NCI-H2227 (cell line): ENCODE data around the gene DHRS7C.
"Not testable (repeated sequence)": the region's sequence is repeated elsewhere in the genome, so short reads cannot be mapped to it uniquely, and the experiment has no call there.

Experiments
- DNase-seq: peaks from one replicate; lab custom pipeline; 2025; ENCODE audit not compliant: unreplicated experiment; lab: John Stamatoyannopoulos, UW

The DHRS7C gene

GRCh38 chr17:9810100-9810949, 18.9 kb upstream of the DHRS7C start:
- DNase-seq: no peak

DNA sequence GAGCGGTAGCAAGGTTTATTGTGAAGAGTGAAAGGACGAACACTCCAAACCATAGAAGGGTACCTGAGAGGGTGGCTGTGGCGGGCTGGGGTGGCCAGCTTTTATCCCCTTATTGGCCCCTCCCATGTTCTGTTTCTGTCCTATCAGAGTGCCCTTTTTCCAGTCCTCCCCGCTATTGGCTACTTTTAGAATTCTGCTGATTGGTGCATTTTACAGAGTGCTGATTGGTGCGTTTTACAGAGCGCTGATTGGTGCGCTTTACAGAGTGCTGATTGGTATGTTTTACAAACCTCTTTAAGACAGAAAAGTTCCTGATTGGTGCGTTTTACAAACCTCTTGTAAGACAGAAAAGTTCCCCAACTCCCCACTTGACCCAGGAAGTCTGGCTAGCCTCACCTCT, 18.0 kb upstream of the DHRS7C start:
- DNase-seq: no peak

DNA sequence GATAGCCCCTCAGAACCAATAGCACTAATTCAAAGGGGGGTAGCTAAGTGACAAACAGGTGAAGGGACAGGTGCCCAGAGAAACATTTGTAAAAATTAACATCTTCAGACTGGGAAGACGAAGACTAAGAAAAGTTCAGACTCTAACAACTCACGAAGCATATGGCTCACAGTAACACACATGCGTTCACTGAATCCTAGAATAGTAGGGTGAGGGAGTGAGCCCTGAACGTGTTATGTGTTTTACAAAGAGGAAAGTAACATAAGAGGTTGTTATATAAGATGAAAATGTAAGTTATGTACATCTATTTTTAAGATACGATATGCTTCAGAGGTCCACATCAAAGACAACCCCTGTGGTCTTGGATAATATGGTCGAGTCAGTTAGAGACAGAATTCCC, 15.3 kb upstream of the DHRS7C start:
- no peak for DNase-seq

DNA sequence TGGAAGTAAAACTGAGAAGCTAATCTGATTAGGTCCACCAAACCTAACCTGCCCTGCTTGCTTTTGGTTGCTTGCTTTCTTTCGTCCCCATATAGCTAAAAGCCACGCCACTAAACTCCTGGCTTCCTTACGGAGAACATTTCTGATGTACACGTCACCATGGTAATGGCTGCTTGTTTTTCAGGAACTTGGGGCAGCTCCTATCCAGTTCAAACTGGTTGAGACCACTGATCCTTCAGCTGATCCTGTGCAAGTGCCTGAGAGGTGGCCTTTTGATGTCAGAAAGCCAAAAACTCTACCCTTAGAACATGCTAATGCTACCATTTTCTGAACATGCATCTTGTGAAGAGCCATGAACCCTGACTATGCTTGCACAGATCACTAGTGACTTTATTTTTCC, 14.4 kb upstream of the DHRS7C start:
- DNase-seq: no peak

GRCh38 chr17:9802697-9803096, 11.3 kb upstream of the DHRS7C start:
- DNase-seq: no peak

DNA sequence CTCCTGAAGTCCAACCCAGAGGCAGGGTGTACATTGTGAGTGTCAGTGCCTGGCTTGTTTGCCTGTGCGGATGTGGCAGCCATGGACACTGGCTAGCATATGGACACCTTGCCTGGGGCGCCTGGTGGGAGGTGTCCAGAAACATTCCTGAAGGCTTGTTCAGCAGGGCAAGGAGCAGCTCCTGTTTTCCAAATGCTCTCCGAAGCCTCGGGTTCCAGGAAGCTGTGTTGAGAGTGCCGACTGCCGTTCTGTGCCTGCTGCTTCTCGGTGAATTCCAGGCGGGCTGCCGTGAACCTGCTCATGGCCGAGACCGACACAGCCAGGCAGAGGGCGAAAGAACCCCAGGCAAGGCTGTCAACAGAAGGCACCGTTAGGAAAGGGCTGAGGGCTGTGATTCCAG, 10.9 kb upstream of the DHRS7C start:
- DNase-seq: no peak

- no peak for DNase-seq
Observed at GRCh38 chr17:9801505-9801904, 10.1 kb upstream of the DHRS7C start.

GRCh38 chr17:9798724-9799123, 7.3 kb upstream of the DHRS7C start:
- DNase-seq: peak; percentile 71

GRCh38 chr17:9798008-9798407, 6.6 kb upstream of the DHRS7C start:
- DNase-seq: no peak

DNA sequence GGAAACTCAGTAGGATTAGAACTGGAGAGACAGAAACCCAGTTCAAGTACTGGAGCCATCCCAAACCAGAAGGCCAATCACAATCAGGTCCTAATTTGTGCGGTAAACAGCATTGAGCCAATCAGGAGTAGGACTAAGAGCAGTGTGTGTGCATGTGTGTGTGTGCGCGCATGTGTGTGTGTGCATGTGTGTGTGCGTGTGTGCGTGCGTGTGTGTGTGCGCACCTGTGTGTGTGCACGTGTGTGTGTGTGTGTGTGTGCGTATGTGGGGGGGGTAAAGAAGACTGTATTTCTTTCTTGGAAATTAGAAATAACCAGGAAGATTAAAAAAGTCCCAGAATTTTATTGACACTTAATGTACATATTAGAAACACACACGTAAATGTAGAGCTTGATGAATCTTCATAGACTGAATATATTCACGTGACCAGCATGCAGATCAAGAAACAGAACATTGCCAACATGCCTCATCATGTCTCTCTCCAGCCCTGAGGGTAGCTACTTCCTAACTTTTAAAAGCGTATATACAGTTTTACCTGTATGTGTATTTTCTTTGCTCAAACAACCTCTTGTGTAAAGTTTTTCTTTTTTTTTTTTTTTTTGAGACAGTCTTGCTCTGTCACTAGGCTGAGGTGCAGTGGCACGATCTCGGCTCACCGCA, 919 bp upstream of the DHRS7C start:
- DNase-seq: no peak

DNA sequence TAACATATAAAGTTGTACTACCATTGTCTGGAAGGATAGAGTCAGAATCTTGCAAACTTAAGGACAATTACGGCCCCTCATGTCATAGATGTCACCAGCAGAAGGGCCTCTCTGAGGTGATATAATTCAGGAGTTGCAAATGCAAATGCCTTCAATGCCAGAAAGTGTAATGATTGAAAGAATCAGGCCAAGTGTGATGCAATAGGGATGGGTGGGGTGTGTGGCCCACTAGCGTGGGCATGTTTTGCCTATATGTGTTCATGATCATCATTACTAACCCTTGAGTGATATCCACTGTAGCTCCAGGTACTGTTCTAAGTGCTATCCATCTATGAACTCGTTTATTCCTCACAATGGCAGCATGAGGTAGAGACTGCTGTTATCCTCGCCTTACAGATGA, 1.1 kb downstream of the DHRS7C start:
- no peak for DNase-seq

GRCh38 chr17:9788601-9789000, 2.8 kb downstream of the DHRS7C start:
- DNase-seq: no peak

- DNase-seq: no peak
Observed at GRCh38 chr17:9784544-9784943, 6.8 kb downstream of the DHRS7C start.

DNA sequence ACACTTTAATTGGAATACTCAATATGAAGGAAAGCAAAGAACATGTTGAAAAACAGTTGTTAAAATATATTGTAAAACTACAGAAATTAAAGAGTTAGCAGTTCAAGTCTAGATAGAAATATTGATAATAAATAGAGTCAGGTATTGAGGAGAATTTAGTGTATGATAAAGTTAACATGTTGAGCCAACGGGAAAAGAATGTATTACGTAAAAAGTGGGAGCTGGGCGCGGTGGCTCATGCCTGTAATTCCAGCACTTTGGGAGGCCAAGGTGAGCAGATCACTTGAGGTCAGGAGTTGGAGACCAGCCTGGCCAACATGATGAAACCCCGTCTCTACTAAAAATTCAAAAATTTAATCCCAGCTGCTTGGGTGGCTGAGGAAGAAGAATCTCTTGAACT, 7.9 kb downstream of the DHRS7C start:
- not testable (repeated sequence) for DNase-seq

- no peak for DNase-seq
Observed at GRCh38 chr17:9783050-9783449, 8.3 kb downstream of the DHRS7C start.

- no peak for DNase-seq
Observed at GRCh38 chr17:9780552-9780951, 10.8 kb downstream of the DHRS7C start.

- DNase-seq: no peak
Observed at GRCh38 chr17:9776911-9777310, 14.5 kb downstream of the DHRS7C start.

- DNase-seq: no peak
Observed at GRCh38 chr17:9772658-9773057, 18.7 kb downstream of the DHRS7C start.

GRCh38 chr17:9771465-9771864, 19.9 kb downstream of the DHRS7C start:
- no peak for DNase-seq

- DNase-seq: no peak
Observed at GRCh38 chr17:9769036-9769695, 22.2 kb downstream of the DHRS7C start.

- DNase-seq: no peak
Observed at GRCh38 chr17:9768381-9768934, 22.9 kb downstream of the DHRS7C start.
